MCF 10A (cell line): ENCODE results near the gene MOV10. TPM values are rescaled to one million over a fixed set of nuclear protein-coding genes. Genes with fewer than 3 reads are reported as not detected.

Experiments used
- BruUV-seq: library from RNA; stranded (reverse); fragments of 400-500 nt; replicated peaks from 2 replicates; lab custom pipeline; 2021; lab: Mats Ljungman, UMichigan
- CTCF ChIA-PET: fragments of 300-600 bp; sonication (Branson Sonifier 250); formaldehyde crosslinking; extraction: SDS; loops from one replicate; lab custom pipeline; 2021; ENCODE audit warnings: antibody characterized with exemption, inconsistent platforms; lab: Yijun Ruan, JAX
- POLR2A ChIA-PET: fragments of 300-600, 350-650 bp; sonication (Branson Sonifier 250); formaldehyde crosslinking; extraction: SDS; loops from one replicate; lab custom pipeline; 2020; ENCODE audit warnings: antibody characterized with exemption, inconsistent platforms; lab: Yijun Ruan, JAX
- DNase-seq: peaks from one replicate; pipeline ENCODE4 v3.0.0-alpha.2; 2018; ENCODE audit not compliant: unreplicated experiment
- H3K27ac Mint-ChIP-seq: one replicate; pipeline ENCODE4 v1.8.0; 2022; ENCODE audit warnings: mild to moderate bottlenecking, low read depth, mixed read lengths; ENCODE audit not compliant: unreplicated experiment
- H3K27me3 Mint-ChIP-seq: one replicate; pipeline ENCODE4 v1.8.0; 2022; ENCODE audit warnings: mixed read lengths; ENCODE audit not compliant: insufficient read depth, unreplicated experiment
- H3K36me3 Mint-ChIP-seq: one replicate; pipeline ENCODE4 v1.8.0; 2022; ENCODE audit warnings: mild to moderate bottlenecking, moderate library complexity, mixed read lengths; ENCODE audit not compliant: insufficient read depth, unreplicated experiment
- H3K4me1 Mint-ChIP-seq: one replicate; pipeline ENCODE4 v1.8.0; 2022; ENCODE audit warnings: mixed read lengths; ENCODE audit not compliant: insufficient read depth, unreplicated experiment
- H3K4me3 Mint-ChIP-seq: one replicate; pipeline ENCODE4 v1.8.0; 2022; ENCODE audit warnings: mild to moderate bottlenecking, moderate library complexity, mixed read lengths; ENCODE audit not compliant: unreplicated experiment
- H3K9me3 Mint-ChIP-seq: one replicate; pipeline ENCODE4 v1.8.0; 2022; ENCODE audit warnings: mixed read lengths; ENCODE audit not compliant: unreplicated experiment
- intact Hi-C: fragments of 100-400 bp; cut with micrococcal nuclease; formaldehyde crosslinking; loops from 2 replicates; pipeline ENCODE4 v1.14.1; 2022
- total RNA-seq: library from RNA; stranded (reverse); gene quantifications from 2 replicates; pipeline ENCODE4 v1.2.3, GENCODE V29; 2022
- TF ChIP-seq, protein P1 (sequence below): fragments of 200-600 bp; IDR thresholded peaks from one replicate; pipeline ENCODE4 v1.8.0; 2022; ENCODE audit warnings: antibody characterized with exemption, mild to moderate bottlenecking; ENCODE audit not compliant: unreplicated experiment

Gene MOV10
- total RNA-seq, 1 experiment from 2014 or later = 55.6 TPM

GRCh38 chr1:112694363-112694929 is 20.0 kb downstream of the MOV10 start:
- ChIA-PET CTCF (no interaction called here), POLR2A (interaction anchor here (0.7 kb wide), 1 partner anchor 20 kb away, joined by 3 read pairs; the partner anchor contains the start of gene MOV10)
- BruUV-seq = no TSS peak
- intact Hi-C loops = no loop called here
- H3K36me3 Mint-ChIP-seq = peaks cover 71% of the 10 kb centered on the region
- H3K9me3 Mint-ChIP-seq = no peaks in the 10 kb centered on the region
- no peak overlapping the region for H3K4me3 Mint-ChIP-seq
- no peaks in the 10 kb centered on the region for H3K27me3 Mint-ChIP-seq
- no peak overlapping the region for H3K27ac Mint-ChIP-seq
- peaks cover 10% of the 10 kb centered on the region for H3K4me1 Mint-ChIP-seq
- no peak for DNase-seq
- TF ChIP-seq, protein P1, sequence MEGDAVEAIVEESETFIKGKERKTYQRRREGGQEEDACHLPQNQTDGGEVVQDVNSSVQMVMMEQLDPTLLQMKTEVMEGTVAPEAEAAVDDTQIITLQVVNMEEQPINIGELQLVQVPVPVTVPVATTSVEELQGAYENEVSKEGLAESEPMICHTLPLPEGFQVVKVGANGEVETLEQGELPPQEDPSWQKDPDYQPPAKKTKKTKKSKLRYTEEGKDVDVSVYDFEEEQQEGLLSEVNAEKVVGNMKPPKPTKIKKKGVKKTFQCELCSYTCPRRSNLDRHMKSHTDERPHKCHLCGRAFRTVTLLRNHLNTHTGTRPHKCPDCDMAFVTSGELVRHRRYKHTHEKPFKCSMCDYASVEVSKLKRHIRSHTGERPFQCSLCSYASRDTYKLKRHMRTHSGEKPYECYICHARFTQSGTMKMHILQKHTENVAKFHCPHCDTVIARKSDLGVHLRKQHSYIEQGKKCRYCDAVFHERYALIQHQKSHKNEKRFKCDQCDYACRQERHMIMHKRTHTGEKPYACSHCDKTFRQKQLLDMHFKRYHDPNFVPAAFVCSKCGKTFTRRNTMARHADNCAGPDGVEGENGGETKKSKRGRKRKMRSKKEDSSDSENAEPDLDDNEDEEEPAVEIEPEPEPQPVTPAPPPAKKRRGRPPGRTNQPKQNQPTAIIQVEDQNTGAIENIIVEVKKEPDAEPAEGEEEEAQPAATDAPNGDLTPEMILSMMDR = no peak

- Mint-ChIP-seq H3K36me3 (peaks cover 74% of the 10 kb centered on the region), H3K4me3 (no peak overlapping the region), H3K9me3 (no peaks in the 10 kb centered on the region), H3K27me3 (no peaks in the 10 kb centered on the region), H3K4me1 (peaks cover 17% of the 10 kb centered on the region), H3K27ac (no peak overlapping the region)
- TF ChIP-seq, protein P1 = no peak
- no peak for DNase-seq
- intact Hi-C loops = no loop called here
- no TSS peak for BruUV-seq
- ChIA-PET POLR2A (no interaction called here), CTCF (interaction anchor here (0.7 to 1.0 kb wide), 4 partner anchors 10 to 23 kb away, joined by 3 to 4 read pairs (median 3); no protein-coding TSS in a partner anchor)
These were observed 20.8 kb downstream of the MOV10 start for GRCh38 chr1:112695276-112695675.

GRCh38 chr1:112696578-112697314 is 22.3 kb downstream of the MOV10 start:
- no TSS peak for BruUV-seq
- Mint-ChIP-seq H3K4me1 (peaks cover 29% of the 10 kb centered on the region), H3K9me3 (no peaks in the 10 kb centered on the region), H3K27me3 (no peaks in the 10 kb centered on the region), H3K4me3 (no peak overlapping the region), H3K27ac (no peak overlapping the region), H3K36me3 (peaks cover 73% of the 10 kb centered on the region)
- no peak for DNase-seq
- ChIA-PET CTCF (interaction anchor here (0.5 to 1.4 kb wide), 2 partner anchors 11 to 14 kb away, joined by 3 to 6 read pairs; no protein-coding TSS in a partner anchor), POLR2A (interaction anchor here (1.9 kb wide), 1 partner anchor 12 kb away, joined by 10 read pairs; no protein-coding TSS in a partner anchor)
- intact Hi-C loops = no loop called here
- TF ChIP-seq, protein P1 = no peak

GRCh38 chr1:112697781-112698201 is 23.3 kb downstream of the MOV10 start:
- no peaks in the 10 kb centered on the region for H3K9me3 Mint-ChIP-seq
- DNase-seq = no peak
- no peaks in the 10 kb centered on the region for H3K27me3 Mint-ChIP-seq
- POLR2A ChIA-PET = interaction anchor here (0.5 to 7.7 kb wide), 3 partner anchors 10 to 106 kb away, joined by 3 to 75 read pairs (median 10); no protein-coding TSS in a partner anchor
- no peak overlapping the region for H3K4me3 Mint-ChIP-seq
- H3K4me1 Mint-ChIP-seq = peaks cover 39% of the 10 kb centered on the region
- CTCF ChIA-PET = interaction anchor here (0.7 to 1.4 kb wide), 3 partner anchors 10 to 84 kb away, joined by 4 to 6 read pairs (median 4); no protein-coding TSS in a partner anchor
- H3K27ac Mint-ChIP-seq = no peak overlapping the region
- BruUV-seq = no TSS peak
- intact Hi-C loops = no loop called here
- H3K36me3 Mint-ChIP-seq = peaks cover 73% of the 10 kb centered on the region
- TF ChIP-seq, protein P1 = no peak
